Epidermal melanocyte (primary cell): ENCODE data around the gene DEFB124.
"Not testable (repeated sequence)": the region's sequence is repeated elsewhere in the genome, so short reads cannot be mapped to it uniquely, and the experiment has no call there.

ENCODE experiments used
- DNase-seq: peaks from one replicate; pipeline ENCODE4 v3.0.0; 2011; ENCODE audit warnings: low spot score; ENCODE audit not compliant: insufficient read length

Gene DEFB124

DNA sequence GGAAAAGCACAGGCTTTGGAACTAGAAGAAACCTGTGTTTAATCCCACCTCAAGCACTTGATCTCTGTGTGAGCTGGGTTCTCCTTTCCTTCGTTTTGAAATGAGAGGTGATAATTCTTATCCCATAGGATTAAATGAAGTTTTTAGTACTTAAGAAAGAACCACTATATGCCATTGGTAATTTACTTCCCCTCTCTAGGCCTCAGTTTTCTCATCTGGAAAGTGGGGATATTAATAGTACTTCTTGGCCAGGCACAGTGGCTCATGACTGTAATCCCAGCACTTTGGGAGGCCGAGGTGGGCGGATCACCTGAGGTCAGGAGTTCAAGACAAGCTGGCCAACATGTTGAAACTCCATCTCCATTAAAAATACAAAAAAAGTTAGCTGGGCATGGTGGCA is 14.2 kb upstream of the DEFB124 start:
- DNase-seq, result no peak

DNA sequence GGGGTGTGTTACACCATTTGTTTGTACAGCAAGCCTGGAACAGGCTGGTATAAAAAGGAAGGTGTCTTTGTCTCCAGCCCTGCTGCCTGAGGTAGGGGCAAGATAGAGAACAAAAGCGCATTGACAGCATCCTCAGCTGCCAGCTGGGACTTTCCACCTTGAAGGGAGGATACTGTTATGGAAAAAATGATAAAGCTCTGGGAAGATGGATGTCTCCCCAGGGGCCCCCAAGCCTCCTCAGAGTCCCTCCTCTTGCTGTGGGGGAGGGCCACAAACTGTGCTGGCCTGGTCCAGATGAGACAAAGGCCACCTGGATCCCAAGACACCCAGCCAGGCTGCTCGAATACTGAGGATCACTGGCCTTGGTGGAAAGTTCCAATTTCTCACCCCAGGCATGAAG is 13.2 kb upstream of the DEFB124 start:
- DNase-seq, result no peak

DNA sequence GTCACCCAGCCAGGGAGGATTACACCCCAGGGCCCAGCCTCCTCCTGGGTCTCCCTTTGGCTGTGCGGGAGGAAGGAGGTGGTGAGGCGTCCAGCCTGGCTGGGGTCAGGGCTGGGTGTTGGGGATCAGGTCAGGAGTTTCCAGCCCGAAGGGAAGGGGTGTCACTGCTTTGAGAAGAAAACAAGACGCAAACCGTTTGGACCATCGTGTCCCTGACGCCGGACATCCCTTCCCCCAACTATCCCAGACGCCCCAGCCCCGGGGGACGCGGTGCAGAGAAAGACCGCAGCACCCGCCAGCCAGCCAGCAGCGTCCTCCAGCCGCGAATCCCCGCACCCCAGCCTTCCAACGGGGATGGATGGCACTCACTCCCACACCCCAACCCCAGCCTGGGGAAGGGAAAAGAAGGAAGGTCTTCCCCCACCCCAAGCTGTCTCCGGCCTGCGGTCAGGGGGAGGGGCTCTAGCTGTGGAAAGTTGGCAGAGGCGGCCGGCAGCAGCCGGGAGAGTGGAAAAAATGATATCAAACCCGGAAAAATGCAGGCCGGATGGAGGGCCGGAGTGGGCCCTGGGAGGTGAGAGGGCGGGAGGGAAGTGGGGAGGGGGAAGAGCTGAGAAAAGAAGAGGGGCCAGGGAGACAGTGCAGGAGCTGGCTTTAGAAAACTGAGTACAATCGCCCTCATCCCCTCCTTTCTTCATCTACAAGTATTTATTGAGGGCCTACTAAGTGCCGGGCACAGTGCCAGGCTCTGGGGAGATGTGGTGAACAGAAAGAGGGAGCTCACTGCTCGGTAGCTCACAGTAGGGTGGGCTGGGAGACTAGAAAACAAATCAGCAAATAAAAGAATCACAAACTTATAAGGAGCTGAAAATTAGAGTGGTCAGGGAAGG is 10.8 kb upstream of the DEFB124 start:
- no peak for DNase-seq

DNA sequence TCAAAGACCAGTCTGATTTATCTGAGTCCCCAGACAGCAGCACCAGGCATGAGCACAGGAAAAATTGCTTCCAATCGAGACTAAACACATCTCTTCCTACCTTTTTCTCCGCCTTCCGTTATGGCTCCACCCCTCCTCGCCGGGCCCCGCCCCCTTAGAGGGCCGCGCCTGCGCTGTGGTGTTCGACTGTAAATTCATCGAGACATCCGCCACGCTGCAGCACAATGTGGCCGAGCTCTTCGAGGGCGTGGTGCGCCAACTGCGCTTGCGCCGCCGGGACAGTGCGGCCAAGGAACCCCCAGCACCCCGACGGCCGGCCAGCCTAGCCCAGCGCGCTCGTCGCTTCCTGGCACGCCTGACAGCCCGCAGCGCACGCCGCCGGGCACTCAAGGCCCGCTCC is 9.1 kb upstream of the DEFB124 start:
- no peak for DNase-seq

DNA sequence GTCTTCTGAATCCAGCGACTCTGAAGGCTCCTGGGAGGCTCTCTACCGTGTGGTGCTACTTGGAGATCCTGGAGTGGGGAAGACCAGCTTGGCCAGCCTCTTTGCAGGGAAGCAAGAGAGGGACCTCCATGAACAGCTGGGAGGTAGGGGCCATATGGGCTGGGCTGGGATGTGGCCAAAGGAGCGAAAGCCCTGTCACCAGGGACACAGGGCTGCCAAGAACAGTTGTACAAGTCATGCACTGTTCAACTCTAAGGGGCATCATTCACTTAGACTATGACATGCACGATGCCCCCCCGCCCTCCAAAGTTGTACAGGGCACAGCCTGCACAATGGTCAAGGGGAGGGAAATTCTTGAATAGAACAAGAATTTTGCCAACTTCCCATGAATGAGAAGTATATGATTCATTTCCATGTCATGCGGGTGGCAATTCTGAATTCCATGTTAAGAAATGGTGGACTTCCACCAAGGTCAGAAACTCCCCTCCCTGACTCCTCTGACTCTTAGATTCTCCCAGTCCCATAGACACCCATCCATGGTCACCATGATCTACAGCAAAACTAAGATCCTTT is 1.8 kb upstream of the DEFB124 start:
- no peak for DNase-seq

DNA sequence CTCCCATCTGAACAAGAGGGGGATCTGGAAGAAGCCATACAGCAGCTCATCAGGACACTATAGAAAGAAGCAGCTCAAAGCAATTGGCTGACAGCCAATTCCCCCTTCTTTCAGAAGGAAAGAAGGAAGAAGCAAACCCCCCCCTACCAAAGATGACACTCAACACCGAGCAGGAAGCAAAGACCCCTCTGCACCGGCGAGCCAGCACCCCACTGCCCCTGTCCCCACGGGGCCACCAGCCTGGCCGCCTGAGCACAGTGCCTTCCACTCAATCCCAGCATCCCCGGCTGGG is 1.3 kb upstream of the DEFB124 start:
- DNase-seq, result no peak

DNA sequence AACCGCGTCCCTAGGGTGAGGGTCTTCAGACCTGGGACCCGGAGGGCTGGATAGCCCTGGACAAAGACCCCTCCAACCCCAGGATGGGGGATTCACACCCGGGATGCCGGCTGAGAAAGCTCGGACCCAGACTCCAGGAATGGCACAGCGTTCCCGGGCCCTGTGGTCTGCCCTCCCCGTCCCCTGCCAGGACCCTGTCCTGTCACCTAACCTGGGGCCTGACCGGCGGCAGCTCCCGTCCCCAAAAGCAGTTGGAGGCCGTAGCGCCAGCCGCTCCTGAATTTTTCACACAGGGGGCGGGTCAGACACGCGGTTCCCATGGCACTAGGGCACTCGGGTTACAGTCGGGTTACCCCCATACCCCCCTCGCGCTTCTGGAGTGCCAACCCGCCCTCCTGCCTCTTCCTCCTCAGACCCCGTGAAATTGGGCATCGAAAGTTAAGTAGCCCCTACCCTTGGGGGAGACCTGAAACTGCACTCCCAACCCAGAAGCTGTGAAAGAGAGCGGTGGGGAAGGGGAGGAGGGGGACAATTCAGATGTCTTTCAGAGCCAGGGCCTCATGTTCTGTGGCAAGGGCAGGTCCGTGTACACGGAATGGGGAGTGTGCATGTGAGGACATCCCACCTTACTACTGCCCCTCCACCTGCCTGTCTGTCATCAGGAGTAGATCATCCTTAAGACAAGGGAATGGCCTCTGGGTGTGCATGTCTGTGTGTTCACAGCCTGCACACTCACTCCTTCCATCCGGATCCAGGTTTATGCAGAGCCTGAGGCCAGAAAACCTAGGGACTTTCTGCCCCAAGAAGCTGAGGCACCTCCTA is 756 bp upstream of the DEFB124 start:
- no peak for DNase-seq

DNA sequence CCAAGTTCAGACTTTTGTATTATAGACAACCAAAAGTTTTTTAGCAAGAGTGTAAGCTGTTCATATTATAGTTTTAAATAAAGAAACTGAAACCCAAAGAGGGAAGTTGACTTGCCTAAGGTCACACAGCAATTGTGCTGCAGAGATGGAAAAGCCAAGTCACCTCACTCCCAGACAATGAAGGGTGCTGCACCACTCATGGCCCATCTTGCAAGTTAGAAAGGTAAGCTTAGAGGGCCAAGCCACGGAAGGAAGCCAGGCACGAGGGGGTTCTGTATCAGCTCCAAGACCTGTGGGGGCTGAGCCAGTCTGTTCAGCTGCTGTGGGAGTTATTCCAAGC is 860 bp downstream of the DEFB124 start:
- no peak for DNase-seq

DNA sequence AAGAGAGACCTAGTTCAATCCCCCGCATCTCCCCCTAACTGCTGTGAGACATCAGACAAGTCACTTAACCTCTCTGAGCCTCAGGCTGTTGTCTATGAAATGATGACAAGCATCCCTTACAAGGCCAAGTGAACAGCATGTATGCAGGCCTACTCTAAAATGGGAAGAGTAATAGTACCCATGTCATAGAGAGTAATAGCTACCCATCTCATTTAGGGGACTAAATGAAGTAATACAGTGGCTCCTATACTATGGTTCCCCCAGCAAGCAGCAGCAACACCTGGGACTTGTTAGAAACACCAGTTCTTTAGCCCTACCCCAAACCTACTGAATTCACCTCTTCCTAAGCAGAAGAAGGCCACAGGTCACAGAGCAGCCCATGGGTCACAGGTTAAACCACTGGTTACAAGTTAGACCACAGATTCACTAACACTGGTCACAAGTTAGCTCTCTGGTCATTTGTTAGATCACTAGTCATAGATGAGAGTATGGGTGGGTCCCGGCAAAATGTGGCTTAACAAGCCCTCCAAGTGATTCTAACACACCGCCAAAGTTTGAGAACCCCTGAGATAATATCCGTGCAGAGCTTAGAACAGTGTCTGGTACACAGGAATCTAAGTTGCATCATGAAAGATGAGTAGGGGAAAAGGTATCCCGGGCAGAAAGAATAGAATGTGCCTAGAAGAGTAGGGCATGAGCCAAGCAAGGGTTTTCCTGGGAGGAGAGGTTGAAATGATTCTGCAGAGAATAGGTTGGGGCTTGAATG is 1.4 kb downstream of the DEFB124 start:
- DNase-seq, result no peak

DNA sequence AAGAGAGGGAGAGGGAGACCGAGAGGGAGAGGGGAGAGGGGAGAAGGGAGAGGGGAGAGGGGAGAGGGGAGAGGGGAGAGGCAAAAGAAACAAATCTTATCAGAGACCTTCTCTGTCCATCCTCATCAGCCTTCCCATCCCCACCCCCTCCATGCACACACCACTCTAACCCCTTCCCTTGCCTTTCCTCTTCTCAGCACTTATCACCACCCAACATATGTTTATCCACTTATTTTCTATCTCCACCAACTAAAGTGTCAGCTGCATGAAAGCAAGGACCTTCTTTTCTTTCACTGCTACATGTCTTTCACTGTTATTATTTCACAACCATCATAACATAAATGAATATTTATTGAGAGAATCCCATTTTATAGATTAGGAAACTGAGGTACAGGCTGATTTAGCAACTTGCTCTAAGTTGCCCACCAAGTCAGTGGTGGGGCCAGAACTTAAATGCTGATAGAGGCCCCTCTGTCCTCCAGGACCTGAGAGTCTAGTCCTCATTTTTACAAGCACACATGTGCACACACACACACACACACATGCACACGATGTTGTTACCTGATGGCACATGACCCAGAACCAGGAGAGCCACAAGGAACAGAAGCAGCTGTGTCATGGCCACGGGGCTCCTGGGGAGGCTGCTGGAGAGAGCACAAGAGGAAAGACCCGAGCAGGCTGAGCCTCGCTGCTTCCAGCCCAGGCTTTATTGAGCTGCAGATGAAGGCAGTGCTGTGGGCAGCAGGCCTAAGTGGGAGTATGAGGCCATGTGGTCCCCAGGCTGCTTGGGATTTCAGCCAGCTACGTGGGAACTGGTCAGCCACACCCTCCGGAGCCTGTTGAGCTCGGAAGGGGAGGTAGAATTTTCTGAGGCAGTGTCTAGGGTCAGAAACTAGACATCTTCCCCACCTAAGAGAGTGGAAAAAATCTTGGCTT is 2.3 kb downstream of the DEFB124 start:
- DNase-seq, result no peak

DNA sequence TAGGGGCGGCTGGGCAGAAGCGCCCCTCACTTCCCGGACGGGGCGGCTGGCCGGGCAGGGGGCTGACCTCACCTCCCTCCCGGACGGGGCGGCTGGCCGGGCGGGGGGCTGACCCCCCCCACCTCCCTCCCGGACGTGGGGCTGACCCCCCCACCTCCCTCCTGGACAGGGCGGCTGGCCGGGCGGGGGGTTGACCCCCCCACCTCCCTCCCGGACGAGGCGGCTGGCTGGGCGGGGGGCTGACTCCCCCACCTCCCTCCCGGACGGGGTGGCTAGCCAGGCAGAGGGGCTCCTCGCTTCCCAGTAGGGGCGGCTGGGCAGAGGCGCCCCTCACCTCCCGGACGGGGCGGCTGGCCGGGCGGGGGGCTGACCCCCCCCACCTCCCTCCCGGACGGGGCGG is 4.0 kb downstream of the DEFB124 start:
- not testable (repeated sequence) for DNase-seq

DNA sequence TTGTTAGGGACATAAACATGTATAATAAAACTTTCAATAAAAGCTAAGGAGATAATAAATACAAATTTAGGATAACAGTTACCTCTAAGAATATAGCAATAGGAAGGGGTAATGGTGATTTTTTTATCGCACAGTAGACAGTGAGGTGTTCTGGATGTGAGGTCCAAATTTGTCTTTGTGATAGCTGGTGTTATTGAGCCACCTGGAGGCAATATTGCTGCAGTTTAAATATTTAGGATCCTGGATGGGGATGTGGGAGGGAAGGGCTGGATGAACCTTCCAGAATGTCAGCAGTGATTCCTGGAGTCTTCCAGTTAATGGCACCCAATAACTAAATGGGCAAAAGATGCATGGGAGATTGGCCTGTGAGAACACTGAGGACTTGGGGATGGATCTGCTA is 20.6 kb downstream of the DEFB124 start:
- DNase-seq, result no peak

DNA sequence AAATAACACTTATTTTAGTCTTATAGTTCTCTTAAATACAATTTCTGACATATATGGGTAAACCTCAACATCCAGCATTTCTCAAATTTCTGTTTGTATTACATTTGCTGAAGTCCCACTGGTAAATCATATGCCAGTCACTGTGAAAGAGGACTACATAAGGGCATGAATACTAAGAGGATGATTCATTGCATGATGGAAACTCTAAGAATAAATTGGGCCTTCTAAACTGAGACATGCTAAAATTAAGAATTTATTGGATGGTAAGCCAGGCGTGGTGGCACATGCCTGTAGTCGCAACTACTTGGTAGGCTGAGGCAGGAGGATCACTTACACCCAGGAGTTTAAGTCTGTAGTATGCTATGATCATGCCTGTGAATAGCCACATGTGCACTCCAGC is 22.4 kb downstream of the DEFB124 start:
- DNase-seq, result no peak

DNA sequence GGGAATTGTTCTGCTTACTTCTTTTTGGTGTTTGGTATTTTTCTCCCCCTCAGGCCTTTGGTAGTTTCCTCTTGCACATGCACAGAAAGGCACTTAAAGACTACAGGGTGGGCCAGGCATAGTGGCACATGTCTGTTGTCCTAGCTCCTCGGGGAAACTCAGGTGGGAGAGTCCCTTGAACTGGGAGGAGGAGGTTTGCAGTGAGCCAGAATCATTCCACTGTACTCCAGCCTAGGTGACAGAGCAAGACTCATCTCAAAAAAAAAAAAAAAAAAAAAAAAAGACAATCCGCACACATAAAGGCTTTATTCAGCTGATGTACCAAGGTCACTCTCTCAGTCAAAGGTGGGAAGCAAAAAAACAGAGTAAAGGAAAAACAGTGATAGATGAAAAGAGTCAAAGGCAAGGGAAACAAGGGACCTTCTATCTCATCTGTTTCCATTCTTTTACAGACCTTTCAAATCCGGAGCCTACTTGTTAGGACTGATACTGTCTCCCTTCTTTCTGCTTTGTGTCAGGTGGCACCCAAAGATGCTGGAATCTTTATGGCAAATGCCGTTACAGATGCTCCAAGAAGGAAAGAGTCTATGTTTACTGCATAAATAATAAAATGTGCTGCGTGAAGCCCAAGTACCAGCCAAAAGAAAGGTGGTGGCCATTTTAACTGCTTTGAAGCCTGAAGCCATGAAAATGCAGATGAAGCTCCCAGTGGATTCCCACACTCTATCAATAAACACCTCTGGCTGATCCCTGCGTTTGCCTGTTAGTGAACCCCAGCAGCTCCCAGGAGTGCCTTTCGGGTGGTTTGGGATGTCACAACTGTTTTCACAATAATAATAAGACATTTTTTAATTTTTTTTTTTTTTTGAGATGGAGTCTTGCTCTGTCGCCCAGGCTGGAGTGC is 25.2 kb downstream of the DEFB124 start:
- DNase-seq, result no peak

DNA sequence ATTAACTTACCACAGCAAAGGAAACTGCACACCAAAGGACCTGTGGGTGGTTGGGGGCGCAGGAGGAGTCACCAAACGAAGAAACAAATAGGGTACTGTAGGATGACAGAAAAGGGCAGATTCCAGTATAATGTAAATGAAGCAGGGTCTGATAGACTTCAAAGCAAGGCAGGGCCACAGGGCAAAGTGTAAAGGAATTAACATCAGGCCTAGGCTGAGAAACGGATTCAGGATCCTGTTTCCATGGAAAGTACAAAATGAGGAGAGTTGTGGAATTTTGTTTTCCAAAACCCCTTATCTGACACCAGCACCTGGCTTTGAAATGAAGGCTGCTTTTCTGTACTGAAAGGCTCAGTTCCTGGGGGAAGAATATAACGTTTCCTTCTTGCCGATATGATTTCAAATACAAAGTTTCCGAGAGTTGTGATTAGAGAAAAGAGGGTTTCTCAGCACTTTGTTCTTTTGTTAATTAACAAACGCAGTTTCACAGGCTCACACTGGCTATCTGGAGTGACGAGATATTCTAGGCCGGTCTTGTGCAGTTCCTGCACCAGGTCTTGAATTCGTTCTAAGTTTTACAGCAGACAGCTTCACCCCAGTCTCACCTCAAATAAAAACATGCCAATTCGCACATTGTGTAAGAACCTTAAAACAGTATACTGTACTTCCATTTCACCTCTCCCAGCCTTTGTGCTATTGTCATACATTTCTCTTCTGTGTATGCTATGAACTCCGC is 28.7 kb downstream of the DEFB124 start:
- DNase-seq, result no peak

DNA sequence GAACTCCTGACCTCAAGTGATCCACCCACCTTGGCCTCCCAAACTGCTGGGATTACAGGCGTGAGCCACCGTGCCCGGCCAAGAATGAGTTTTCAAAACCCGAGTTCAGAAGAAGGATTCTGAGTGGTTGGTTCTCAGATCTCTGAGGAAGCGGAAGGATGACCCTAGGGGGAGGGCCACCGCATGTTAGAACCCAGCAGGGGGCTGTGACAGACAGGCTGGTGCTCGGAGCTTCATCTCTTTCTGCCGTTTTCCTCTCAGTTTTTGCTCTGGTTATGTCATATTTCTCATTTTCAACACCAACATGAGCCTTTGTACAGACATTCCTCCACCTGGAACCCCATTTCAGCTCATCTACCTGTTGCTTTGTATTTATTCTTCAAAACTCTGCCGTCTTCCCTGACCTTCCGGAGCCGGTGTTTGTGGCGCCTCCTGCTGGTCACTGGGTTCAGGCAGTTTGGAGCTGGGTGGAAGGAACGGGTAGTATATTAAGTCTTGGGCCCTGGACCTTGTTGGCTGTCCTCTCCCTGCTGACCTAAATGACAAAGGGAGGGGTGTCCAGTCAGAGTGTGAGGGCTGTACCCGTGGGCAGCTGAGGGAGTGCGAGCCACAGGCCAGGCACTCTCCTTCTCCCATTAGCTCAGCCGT is 34.8 kb downstream of the DEFB124 start, which contains the start of gene DEFB123:
Gene DEFB123, plus strand, starts transcription at position 621 of the 648 bp plus-strand sequence. CDS start 67 bp downstream, outside the sequence.
- no peak for DNase-seq

DNA sequence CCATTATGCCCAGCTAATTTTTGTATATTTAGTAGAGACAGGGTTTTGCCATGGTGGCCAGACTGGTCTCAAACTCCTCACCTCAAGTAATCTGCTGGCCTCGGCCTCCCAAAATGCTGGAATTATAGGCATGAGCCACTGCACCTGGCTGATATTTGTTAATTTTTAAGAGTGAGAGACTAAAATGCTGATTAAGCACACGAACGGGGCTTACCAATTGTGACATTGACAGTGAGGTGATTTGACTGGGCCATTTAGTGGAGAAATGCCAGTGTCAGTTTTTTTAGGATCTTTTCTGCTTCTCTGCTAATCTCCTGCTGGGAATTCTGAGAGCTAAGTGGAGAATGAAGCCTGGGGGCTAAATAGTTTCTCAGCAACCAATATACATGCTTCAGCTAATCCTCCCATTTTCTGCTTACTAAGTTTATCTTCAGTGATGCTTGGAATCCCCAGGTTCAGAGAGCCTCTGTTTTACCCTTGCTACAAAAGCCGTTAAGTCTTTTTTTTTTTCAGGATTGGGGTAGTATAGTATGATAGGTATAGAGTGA is 44.3 kb downstream of the DEFB124 start:
- DNase-seq, result no peak

DNA sequence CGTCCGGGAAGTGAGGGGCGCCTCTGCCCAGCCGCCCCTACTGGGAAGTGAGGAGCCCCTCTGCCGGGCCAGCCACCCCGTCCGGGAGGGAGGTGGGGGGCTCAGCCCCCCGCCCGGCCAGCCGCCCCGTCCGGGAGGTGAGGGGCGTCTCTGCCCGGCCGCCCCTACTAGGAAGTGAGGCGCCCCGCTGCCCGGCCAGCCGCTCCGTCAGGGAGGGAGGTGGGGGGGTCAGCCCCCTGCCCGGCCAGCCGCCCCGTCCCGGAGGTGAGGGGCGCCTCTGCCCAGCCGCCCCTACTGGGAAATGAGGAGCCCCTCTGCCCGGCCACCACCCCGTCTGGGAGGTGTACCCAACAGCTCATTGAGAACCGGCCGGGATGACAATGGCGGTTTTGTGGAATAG is 47.4 kb downstream of the DEFB124 start:
- DNase-seq, result not testable (repeated sequence)
